Ovary (tissue), 3 donors: ENCODE measurements around the gene ATAD2B.

Experiments used
- EP300 ChIP-seq: sonication (generic); formaldehyde crosslinking; IDR thresholded peaks from one replicate; pipeline ENCODE4 v1.6.1; 2017; ENCODE audit warnings: antibody characterized with exemption
- POLR2A ChIP-seq: fragments of 450-650 bp; IDR thresholded peaks from one replicate; pipeline ENCODE4 v1.6.1; 2017; ENCODE audit warnings: antibody characterized with exemption, mild to moderate bottlenecking, moderate library complexity
- TF ChIP-seq, protein P1 (sequence below), 3 donors: fragments of 450-650 bp in 2 of 3; fragments of 200-600 bp in 1 of 3; IDR thresholded peaks; one replicate each; pipeline versions ENCODE4 v1.5.1 to v1.8.0; 2016 to 2022; ENCODE audit warnings: antibody characterized with exemption in 3 of 3, mild to moderate bottlenecking in 1 of 3
- donor health status: DM: no; HTN: no; CAD: no.

DNA sequence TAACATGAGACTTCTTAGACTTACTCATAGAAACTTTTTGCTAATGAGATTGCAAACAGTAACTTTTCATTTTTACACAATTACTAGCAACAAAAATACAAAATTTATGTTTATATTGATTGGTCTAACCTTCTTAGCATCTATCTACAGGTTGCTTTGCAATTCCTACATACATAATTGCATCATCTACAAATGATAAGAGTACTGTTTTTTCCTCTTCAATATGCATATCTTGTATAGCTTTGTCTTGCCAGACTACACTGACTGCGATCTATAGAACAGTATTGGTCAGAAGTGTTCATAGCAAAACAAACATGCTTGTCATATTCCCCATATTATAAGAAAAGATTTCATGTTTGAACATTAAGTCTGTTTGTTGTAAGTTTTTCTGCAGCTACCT is 87.9 kb downstream of the ATAD2B start:
- TF ChIP-seq, protein P1, sequence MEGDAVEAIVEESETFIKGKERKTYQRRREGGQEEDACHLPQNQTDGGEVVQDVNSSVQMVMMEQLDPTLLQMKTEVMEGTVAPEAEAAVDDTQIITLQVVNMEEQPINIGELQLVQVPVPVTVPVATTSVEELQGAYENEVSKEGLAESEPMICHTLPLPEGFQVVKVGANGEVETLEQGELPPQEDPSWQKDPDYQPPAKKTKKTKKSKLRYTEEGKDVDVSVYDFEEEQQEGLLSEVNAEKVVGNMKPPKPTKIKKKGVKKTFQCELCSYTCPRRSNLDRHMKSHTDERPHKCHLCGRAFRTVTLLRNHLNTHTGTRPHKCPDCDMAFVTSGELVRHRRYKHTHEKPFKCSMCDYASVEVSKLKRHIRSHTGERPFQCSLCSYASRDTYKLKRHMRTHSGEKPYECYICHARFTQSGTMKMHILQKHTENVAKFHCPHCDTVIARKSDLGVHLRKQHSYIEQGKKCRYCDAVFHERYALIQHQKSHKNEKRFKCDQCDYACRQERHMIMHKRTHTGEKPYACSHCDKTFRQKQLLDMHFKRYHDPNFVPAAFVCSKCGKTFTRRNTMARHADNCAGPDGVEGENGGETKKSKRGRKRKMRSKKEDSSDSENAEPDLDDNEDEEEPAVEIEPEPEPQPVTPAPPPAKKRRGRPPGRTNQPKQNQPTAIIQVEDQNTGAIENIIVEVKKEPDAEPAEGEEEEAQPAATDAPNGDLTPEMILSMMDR (IDR thresholded peaks at IDR 0.05), result no peak
- no peak for TF ChIP-seq POLR2A
- no peak for TF ChIP-seq EP300
